Bronchial epithelial cell (primary cell): Measurements from ENCODE around the gene OR52A5. TPM values are rescaled to one million over a fixed set of nuclear protein-coding genes. Genes with fewer than 3 reads are reported as not detected.

ENCODE experiments used
- DNase-seq: peaks from one replicate; pipeline ENCODE4 v3.0.0-alpha.2; 2010; ENCODE audit warnings: low read depth
- FAIRE-seq: peaks from 2 replicates; lab custom pipeline; 2011; peaks lifted over from hg19 to GRCh38; lab: Jason Lieb, UNC
- H3K27me3 ChIP-seq: 2 replicates; pipeline ENCODE4 v1.5.1; 2011; ENCODE audit warnings: low read length; ENCODE audit not compliant: control insufficient read depth, insufficient read depth
- H3K36me3 ChIP-seq: 2 replicates; pipeline ENCODE4 v1.5.1; 2011; ENCODE audit warnings: low read length; ENCODE audit not compliant: control insufficient read depth, insufficient read depth
- H3K4me3 ChIP-seq: 2 replicates; pipeline ENCODE4 v1.5.1; 2011; ENCODE audit warnings: mild to moderate bottlenecking, low read depth, low read length, control low read depth
- CTCF ChIP-seq: IDR thresholded peaks from 2 replicates; pipeline ENCODE4 v1.5.1; 2011; ENCODE audit warnings: mild to moderate bottlenecking, moderate library complexity, low read length, control low read depth, inconsistent platforms; ENCODE audit not compliant: insufficient read depth, severe bottlenecking
- total RNA-seq: library from RNA; depleted of rRNA; stranded (reverse); fragments of >200 nt; gene quantifications from 2 replicates; pipeline ENCODE4 v1.2.1, GENCODE V29; 2014

The OR52A5 gene
- total RNA-seq, 1 donor from 2014 or later = not detected

DNA sequence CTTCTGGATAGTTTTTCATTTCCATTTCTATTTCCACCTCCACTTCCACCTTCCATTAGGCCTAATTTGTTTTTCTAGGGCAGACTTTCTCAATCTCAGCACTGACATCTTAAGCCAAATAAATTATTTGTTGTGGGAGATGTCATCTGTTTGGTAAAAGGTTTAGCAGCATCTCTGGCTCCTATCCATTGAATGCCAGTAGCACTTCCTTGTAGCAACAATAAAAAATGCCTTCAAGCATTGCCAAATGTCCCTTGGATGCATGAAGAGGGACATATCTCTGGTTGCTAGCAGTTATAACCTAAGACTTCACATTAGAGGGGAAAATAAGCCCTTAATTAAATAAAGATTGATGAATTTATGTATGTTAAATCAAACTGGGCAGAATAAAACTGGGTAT, 1.9 kb downstream of the OR52A5 start:
- FAIRE-seq (no peak), DNase-seq (no peak)

GRCh38 chr11:5131584-5132335, 6.4 kb downstream of the OR52A5 start:
- FAIRE-seq = no peak
- Histone ChIP-seq H3K27me3 (no peaks in the 10 kb centered on the region), H3K36me3 (no peaks in the 10 kb centered on the region), H3K4me3 (no peak overlapping the region)
- TF ChIP-seq CTCF = no peak
- no peak for DNase-seq

More for the DNA sequence above, 1.9 kb downstream of the OR52A5 start:
- TF ChIP-seq CTCF = no peak
- H3K36me3 ChIP-seq = no peaks in the 10 kb centered on the region
- no peak overlapping the region for H3K4me3 ChIP-seq
- no peaks in the 10 kb centered on the region for H3K27me3 ChIP-seq

DNA sequence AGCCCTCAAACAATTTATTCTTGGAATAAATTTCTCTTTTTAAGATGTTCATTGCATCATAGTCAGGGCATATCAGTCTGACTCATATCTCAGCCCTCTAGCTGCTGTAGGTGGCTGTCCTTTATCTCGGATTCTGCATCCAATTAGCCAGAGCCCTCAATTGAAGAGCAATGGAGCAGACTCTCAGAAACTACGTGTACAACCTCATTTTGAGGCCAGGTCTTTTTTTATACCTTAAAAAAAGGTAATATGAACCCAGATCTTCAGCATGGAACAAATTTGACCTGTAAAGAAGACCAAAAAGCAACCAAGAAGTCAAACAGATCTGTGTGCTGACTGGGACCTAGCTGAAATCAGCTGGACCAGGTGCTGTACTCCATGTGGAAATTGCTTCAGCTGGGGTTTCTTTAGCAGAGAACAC, 8.7 kb downstream of the OR52A5 start:
- Histone ChIP-seq H3K4me3 (no peak overlapping the region), H3K27me3 (no peaks in the 10 kb centered on the region), H3K36me3 (no peaks in the 10 kb centered on the region)
- FAIRE-seq = no peak
- peak; percentile 20 for DNase-seq
- TF ChIP-seq CTCF = no peak

DNA sequence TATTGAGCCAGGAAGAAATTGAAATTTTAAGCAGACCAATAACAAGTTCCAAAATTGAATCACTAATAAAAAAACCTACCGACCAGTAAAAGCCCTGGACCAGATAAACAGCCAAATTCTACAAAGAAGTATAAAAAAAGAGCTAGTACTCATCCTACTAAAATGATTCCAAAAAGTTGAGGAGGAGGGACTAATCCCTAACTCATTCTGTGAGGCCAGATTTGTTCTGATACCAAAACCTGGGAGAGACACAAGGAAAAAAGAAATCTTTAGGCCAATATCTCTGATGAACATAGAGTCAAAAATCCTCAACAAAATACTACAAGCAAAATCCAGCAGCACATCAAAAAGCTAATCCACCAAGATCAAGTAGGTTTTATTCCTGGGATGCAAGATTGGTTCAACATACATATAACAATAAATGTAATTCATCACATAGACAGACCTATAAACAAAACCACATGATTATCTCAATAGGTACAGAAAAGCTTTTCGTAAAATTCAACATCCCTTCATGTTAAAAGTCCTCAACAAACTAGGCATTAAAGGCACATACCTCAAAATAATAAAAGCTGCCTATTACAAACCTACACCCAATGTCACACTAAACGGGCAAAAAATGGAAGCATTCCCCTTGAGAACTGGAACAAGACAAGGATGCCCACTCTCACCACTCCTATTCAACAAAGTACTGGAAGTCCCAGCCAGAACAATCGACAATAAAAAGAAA, 13.1 kb downstream of the OR52A5 start:
- no peaks in the 10 kb centered on the region for H3K36me3 ChIP-seq

DNA sequence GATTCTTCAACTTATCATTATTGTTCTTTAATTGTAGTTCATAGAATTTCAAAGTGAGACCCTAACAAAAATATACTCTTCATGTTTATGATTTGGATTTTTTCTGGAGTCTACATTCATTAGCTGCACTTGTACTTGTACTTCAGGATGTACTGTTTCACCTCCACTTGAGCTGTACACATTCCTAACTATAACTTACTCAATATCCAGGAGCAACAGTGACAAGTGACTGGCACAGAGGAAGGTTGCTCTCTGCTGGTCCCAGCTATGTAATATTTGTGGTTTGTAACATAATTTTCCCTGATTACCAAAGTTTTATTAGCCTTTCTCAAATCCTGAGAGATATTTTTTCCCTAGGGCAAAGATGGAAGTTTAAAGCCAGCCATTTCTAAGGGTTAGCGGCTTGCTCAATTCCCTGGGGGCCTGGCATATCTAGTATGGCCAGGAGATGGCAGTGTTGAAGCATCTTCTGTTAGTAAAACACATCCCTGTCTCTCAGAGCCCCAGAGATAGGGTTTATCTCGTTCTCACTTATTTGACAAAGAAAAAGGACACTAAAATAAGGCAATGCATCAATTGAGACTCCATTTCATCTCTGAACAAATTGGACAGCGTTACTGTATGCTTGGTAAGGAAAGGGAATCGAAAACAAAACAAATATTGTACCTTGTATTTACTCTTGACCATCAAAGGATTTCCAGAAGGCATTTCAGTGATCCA, 14.2 kb downstream of the OR52A5 start:
- Histone ChIP-seq H3K4me3 (no peak overlapping the region), H3K27me3 (no peaks in the 10 kb centered on the region), H3K36me3 (no peaks in the 10 kb centered on the region)
- no peak for FAIRE-seq
- peak; percentile 83 for TF ChIP-seq CTCF
- peak; percentile 62 for DNase-seq

More for the DNA sequence above, 13.1 kb downstream of the OR52A5 start:
- Histone ChIP-seq H3K4me3 (no peak overlapping the region), H3K27me3 (no peaks in the 10 kb centered on the region)
- DNase-seq (no peak), FAIRE-seq (no peak)
- no peak for TF ChIP-seq CTCF
